PFSK-1 (cell line): ENCODE measurements around the gene C18orf63.

Experiments used
- FOXP2 ChIP-seq: optimal IDR thresholded peaks from 2 replicates; pipeline ENCODE3; 2011; ENCODE audit warnings: borderline replicate concordance, control low read depth, inconsistent platforms; ENCODE audit not compliant: insufficient read depth; ENCODE audit errors: extremely low read length, extremely low read depth
- POLR2AphosphoS5 ChIP-seq: IDR thresholded peaks from 2 replicates; pipeline ENCODE4 v1.6.1; 2012; ENCODE audit warnings: low read depth, mild to moderate bottlenecking, control low read depth, low read length, moderate library complexity
- SIN3A ChIP-seq: IDR thresholded peaks from 2 replicates; pipeline ENCODE4 v1.6.1; 2012; ENCODE audit warnings: mild to moderate bottlenecking, low read length, moderate library complexity, borderline replicate concordance; ENCODE audit not compliant: insufficient read depth
- TAF1 ChIP-seq: IDR thresholded peaks from 2 replicates; pipeline ENCODE4 v1.6.1; 2012; ENCODE audit warnings: low read length, control low read depth, borderline replicate concordance; ENCODE audit not compliant: insufficient read depth
- TF ChIP-seq, protein P1 (sequence below), 2 experiments: IDR thresholded peaks; 2 replicates each; pipeline versions ENCODE4 v1.6.1 to v1.8.0; 2011 to 2012; ENCODE audit warnings: low read depth in 2 of 2, low read length in 2 of 2, control low read depth in 1 of 2, inconsistent platforms in 1 of 2, mild to moderate bottlenecking in 1 of 2, moderate library complexity in 1 of 2; ENCODE audit not compliant: insufficient read depth in 1 of 2

Gene C18orf63

DNA sequence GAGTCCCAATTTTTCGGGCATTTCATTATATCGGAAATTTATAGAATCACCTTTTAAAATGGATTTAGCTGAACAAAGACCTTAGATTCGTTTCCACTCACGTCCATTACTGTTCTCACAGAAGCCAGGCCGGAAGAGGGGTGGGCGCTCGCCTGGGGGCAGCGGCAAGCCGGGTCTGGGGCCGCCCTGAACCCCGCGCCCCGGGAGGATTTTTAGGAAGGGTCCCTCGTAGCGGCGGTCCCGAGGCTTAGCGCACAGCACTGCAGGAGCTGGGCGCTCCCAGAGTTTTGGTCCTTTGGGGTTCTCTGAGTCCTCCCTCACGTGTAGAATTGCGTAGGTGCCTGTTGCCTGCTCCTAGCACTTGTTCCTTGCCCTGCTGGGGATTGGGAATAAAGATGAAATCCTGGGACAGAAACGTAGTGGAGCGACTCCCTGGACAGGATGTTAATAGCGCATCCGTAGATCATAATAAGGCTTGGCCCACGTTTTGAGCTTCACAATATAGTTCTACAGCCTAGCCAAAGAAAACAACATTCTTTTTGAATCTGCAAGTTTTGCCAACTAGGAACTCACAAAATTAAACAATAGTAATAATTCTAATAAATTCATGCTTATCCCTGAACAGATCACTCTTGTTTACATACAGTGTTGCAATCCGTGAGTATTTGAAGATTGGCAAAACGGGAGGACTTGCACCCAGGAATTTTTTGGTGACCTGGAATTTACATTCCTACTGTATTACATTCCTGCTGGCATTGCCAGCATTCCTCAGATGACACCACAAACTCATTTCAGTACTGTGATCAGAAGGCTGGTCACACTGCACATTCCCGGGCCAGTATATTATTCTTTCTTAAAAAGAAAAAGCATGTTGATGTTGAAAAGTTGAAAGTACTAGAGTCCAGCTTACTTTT is 875 bp downstream of the C18orf63 start:
- TF ChIP-seq POLR2AphosphoS5 (no peak), SIN3A (no peak), TAF1 (no peak), FOXP2 (no peak)
- TF ChIP-seq, protein P1, sequence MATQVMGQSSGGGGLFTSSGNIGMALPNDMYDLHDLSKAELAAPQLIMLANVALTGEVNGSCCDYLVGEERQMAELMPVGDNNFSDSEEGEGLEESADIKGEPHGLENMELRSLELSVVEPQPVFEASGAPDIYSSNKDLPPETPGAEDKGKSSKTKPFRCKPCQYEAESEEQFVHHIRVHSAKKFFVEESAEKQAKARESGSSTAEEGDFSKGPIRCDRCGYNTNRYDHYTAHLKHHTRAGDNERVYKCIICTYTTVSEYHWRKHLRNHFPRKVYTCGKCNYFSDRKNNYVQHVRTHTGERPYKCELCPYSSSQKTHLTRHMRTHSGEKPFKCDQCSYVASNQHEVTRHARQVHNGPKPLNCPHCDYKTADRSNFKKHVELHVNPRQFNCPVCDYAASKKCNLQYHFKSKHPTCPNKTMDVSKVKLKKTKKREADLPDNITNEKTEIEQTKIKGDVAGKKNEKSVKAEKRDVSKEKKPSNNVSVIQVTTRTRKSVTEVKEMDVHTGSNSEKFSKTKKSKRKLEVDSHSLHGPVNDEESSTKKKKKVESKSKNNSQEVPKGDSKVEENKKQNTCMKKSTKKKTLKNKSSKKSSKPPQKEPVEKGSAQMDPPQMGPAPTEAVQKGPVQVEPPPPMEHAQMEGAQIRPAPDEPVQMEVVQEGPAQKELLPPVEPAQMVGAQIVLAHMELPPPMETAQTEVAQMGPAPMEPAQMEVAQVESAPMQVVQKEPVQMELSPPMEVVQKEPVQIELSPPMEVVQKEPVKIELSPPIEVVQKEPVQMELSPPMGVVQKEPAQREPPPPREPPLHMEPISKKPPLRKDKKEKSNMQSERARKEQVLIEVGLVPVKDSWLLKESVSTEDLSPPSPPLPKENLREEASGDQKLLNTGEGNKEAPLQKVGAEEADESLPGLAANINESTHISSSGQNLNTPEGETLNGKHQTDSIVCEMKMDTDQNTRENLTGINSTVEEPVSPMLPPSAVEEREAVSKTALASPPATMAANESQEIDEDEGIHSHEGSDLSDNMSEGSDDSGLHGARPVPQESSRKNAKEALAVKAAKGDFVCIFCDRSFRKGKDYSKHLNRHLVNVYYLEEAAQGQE (IDR thresholded peaks at IDR 0.05; ENCODE audit: insufficient read depth in 1 of 2, low read depth in 2 of 2, low read length in 2 of 2): no peak

DNA sequence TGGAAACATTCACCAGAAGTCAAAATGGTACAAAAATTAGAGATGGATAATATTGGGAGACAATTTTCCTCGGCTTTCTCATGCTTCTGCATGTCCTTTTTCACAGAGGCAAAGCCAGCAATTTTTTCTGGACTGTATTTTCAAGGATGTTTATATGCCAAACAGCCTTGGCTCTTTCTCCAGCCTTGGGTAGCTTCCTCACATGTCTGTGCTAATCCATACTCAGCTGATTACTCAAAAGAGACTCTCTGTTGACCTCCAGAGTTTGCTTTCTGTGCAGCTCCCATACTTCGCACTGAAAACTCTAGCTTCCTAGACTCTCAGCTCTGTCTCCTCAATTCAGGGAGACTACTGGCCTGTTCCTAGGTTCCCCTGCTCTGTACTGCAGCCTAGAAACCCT is 10.6 kb downstream of the C18orf63 start:
- no peak for TF ChIP-seq TAF1
- TF ChIP-seq SIN3A: no peak
- TF ChIP-seq POLR2AphosphoS5: no peak
- TF ChIP-seq FOXP2: no peak
- TF ChIP-seq, protein P1 (IDR thresholded peaks at IDR 0.05; ENCODE audit: insufficient read depth in 1 of 2, low read depth in 2 of 2, low read length in 2 of 2): no peak

DNA sequence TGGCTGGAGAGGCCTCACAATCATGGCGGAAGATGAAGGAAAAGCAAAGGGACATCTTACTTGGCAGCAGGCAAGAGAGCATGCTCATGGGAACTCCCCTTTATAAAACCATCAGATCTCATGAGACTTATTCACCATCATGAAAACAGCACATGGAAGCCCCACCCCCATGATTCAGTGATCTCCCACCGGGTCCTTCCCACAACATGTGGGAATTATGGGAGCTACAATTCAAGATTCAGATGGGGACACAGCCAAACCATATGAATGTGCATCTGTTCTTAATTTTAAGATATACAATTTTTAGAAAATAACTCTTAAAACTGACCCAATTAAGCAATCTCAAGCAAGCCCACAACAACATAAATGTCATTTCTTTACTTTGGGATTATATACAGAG is 12.6 kb downstream of the C18orf63 start:
- TF ChIP-seq, protein P1 (IDR thresholded peaks at IDR 0.05; ENCODE audit: insufficient read depth in 1 of 2, low read depth in 2 of 2, low read length in 2 of 2): no peak
- no peak for TF ChIP-seq POLR2AphosphoS5
- no peak for TF ChIP-seq FOXP2
- TF ChIP-seq SIN3A: no peak
- no peak for TF ChIP-seq TAF1

DNA sequence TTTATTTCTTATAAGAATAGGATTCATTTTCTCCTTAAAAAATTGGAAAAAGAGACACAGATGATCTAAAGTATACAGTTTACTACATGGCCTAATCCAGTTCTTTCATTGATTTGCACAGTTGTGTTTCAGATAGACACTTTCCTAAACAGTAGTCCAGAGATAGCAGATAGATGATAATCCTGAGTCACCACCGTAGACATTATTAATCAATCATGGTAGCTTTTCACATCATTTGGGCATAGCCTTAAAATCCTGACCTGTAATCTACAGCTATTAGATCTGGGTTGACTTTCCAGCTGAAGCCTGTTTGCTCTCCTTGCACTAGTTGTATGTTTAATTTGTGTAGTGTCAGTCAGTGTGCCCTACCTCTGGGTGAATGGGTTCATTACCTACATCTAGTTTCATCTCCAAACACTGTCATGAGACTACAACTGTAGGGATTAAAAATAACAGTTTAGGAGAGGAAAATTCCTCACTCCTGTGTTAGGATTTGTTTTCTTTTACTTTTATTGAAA is 14.1 kb downstream of the C18orf63 start:
- TF ChIP-seq, protein P1 (IDR thresholded peaks at IDR 0.05; ENCODE audit: insufficient read depth in 1 of 2, low read depth in 2 of 2, low read length in 2 of 2): no peak
- TF ChIP-seq POLR2AphosphoS5 (no peak), FOXP2 (no peak), TAF1 (no peak), SIN3A (no peak)

DNA sequence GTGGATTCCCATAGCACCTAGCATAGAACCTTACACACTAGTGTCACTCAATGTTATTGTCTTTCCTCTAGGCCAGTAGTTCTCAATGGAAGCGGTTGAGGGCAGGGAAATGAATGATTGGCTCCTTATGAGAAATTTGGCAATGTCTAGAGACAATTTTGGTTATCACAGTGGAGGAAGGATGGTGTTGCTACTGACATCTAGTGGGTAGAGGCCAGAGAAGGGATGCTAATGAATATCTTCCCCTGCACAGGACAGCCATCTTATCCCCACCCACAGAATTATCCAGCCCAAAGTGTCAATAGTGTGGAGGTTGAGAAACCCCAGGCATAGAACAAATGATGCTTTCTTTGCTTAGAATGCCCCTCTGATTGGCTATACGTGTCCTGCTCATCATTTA is 15.8 kb downstream of the C18orf63 start:
- TF ChIP-seq TAF1: no peak
- TF ChIP-seq, protein P1 (IDR thresholded peaks at IDR 0.05; ENCODE audit: insufficient read depth in 1 of 2, low read depth in 2 of 2, low read length in 2 of 2): no peak
- no peak for TF ChIP-seq FOXP2
- no peak for TF ChIP-seq POLR2AphosphoS5
- no peak for TF ChIP-seq SIN3A
